Neural cell (in vitro differentiated cells): ENCODE data around the gene FBXO7. TPM values are rescaled to one million over a fixed set of nuclear protein-coding genes. Genes with fewer than 3 reads are reported as not detected.

Experiments used
- H2AFZ ChIP-seq: fragments of 200-600, 300-800 bp; sonication (generic), shearing (Covaris generic); 2 replicates; pipeline ENCODE4 v1.6.0; 2014; ENCODE audit warnings: low read depth, mild to moderate bottlenecking, antibody characterized with exemption, low read length, moderate library complexity
- H3F3A ChIP-seq: fragments of 200-600 bp; shearing (Covaris generic); 2 replicates; pipeline ENCODE4 v1.6.1; 2016; ENCODE audit warnings: mild to moderate bottlenecking, moderate library complexity, mixed read lengths, antibody characterized with exemption, low read length; ENCODE audit not compliant: insufficient read depth, poor library complexity, severe bottlenecking
- H3K27ac ChIP-seq: fragments of 200-600, 300-800 bp; sonication (generic), shearing (Covaris generic); 2 replicates; pipeline ENCODE4 v1.5.1; 2014; ENCODE audit warnings: mild to moderate bottlenecking, low read length, moderate library complexity
- H3K27me3 ChIP-seq: fragments of 300-800, 200-600 bp; sonication (generic), shearing (Covaris generic); 2 replicates; pipeline ENCODE4 v1.6.0; 2014; ENCODE audit warnings: mild to moderate bottlenecking, low read depth, low read length, moderate library complexity; ENCODE audit not compliant: insufficient read depth
- H3K36me3 ChIP-seq: fragments of 300-800, 200-600 bp; sonication (generic), shearing (Covaris generic); 2 replicates; pipeline ENCODE4 v1.5.1; 2014; ENCODE audit warnings: mild to moderate bottlenecking, antibody characterized with exemption, low read length, moderate library complexity; ENCODE audit not compliant: insufficient read depth
- H3K4me2 ChIP-seq: fragments of 300-800, 200-600 bp; sonication (generic), shearing (Covaris generic); 2 replicates; pipeline ENCODE4 v1.6.0; 2014; ENCODE audit warnings: mild to moderate bottlenecking, low read length
- H3K4me3 ChIP-seq: fragments of 300-800, 200-600 bp; sonication (generic), shearing (Covaris generic); 2 replicates; pipeline ENCODE4 v1.5.1; 2014; ENCODE audit warnings: mild to moderate bottlenecking, low read length, moderate library complexity
- H3K79me2 ChIP-seq: fragments of 200-600 bp; shearing (Covaris generic); replicated peaks from 2 replicates; pipeline ENCODE4 v1.6.0; 2014; ENCODE audit warnings: mild to moderate bottlenecking, low read length, moderate library complexity; ENCODE audit not compliant: insufficient read depth
- H3K9ac ChIP-seq: fragments of 300-800, 200-600 bp; sonication (generic), shearing (Covaris generic); 2 replicates; pipeline ENCODE4 v1.6.1; 2016; ENCODE audit warnings: mild to moderate bottlenecking, low read length, mixed read lengths
- H3K9me2 ChIP-seq: fragments of 200-600 bp; shearing (Covaris generic); 2 replicates; pipeline ENCODE4 v1.6.1; 2016; ENCODE audit warnings: mild to moderate bottlenecking, low read length, mixed read lengths; ENCODE audit not compliant: insufficient read depth
- H3K9me3 ChIP-seq: fragments of 200-600, 300-800 bp; sonication (generic), shearing (Covaris generic); 2 replicates; pipeline ENCODE4 v1.6.1; 2016; ENCODE audit warnings: mild to moderate bottlenecking, mixed run types, low read length, moderate library complexity, mixed read lengths
- H4K20me1 ChIP-seq: fragments of 200-600 bp; shearing (Covaris generic); 2 replicates; pipeline ENCODE4 v1.6.1; 2016; ENCODE audit warnings: mild to moderate bottlenecking, mixed run types; ENCODE audit not compliant: insufficient read depth
- EP300 ChIP-seq: fragments of 450-650 bp; conservative IDR thresholded peaks from 2 replicates; pipeline ENCODE4 v1.6.1; 2014; ENCODE audit warnings: antibody characterized with exemption, mild to moderate bottlenecking, moderate library complexity; ENCODE audit not compliant: poor library complexity, severe bottlenecking
- EZH2 ChIP-seq: fragments of 200-600, 300-800 bp; shearing (Covaris generic), sonication (generic); IDR thresholded peaks from 2 replicates; pipeline ENCODE4 v1.6.1; 2014; ENCODE audit warnings: antibody characterized with exemption, low read length, borderline replicate concordance, mild to moderate bottlenecking; ENCODE audit not compliant: insufficient read depth, poor library complexity, severe bottlenecking
- MXI1 ChIP-seq: fragments of 450-650 bp; conservative IDR thresholded peaks from 2 replicates; pipeline ENCODE4 v1.6.1; 2014; ENCODE audit warnings: antibody characterized with exemption, mild to moderate bottlenecking; ENCODE audit not compliant: poor library complexity, severe bottlenecking
- POLR2AphosphoS5 ChIP-seq: IDR thresholded peaks from 2 replicates; pipeline ENCODE4 v1.6.1; 2012
- RAD21 ChIP-seq: fragments of 450-650 bp; conservative IDR thresholded peaks from 2 replicates; pipeline ENCODE4 v1.6.1; 2014; ENCODE audit warnings: antibody characterized with exemption, mild to moderate bottlenecking, moderate library complexity
- REST ChIP-seq: IDR thresholded peaks from 2 replicates; pipeline ENCODE4 v1.6.1; 2012; ENCODE audit warnings: borderline replicate concordance
- SMC3 ChIP-seq: fragments of 450-650 bp; conservative IDR thresholded peaks from 2 replicates; pipeline ENCODE4 v1.6.1; 2014; ENCODE audit warnings: antibody characterized with exemption, mild to moderate bottlenecking, moderate library complexity; ENCODE audit not compliant: poor library complexity
- TAF1 ChIP-seq: IDR thresholded peaks from 2 replicates; pipeline ENCODE4 v1.6.1; 2012; ENCODE audit warnings: low read depth
- polyA plus RNA-seq: library from polyadenylated mRNA; depleted of rRNA; stranded (reverse); fragments of >200 nt; gene quantifications from 2 replicates; pipeline ENCODE4 v1.2.3, GENCODE V29; 2014
- TF ChIP-seq, protein P1 (sequence below): fragments of 450-650 bp; IDR thresholded peaks from 2 replicates; pipeline ENCODE4 v1.5.1; 2014; ENCODE audit warnings: antibody characterized with exemption, mild to moderate bottlenecking, moderate library complexity; ENCODE audit not compliant: poor library complexity, severe bottlenecking

Gene FBXO7
- polyA plus RNA-seq, 1 donor from 2014 or later = 51.2 TPM

- Histone ChIP-seq H3K9ac (no peak overlapping the region), H3K27me3 (no peaks in the 10 kb centered on the region), H3K36me3 (no peaks in the 10 kb centered on the region), H3K27ac (no peak overlapping the region), H3K4me2 (no peak overlapping the region), H3K9me3 (peaks cover 6% of the 10 kb centered on the region), H2AFZ (no peak overlapping the region), H4K20me1 (no peaks in the 10 kb centered on the region), H3K4me3 (no peak overlapping the region), H3F3A (no peaks in the 10 kb centered on the region), H3K79me2 (no peaks in the 10 kb centered on the region), H3K9me2 (no peaks in the 10 kb centered on the region)
- TF ChIP-seq REST (no peak), EP300 (no peak), POLR2AphosphoS5 (no peak), SMC3 (no peak), TAF1 (no peak), MXI1 (no peak), EZH2 (no peak), RAD21 (no peak)
- TF ChIP-seq, protein P1, sequence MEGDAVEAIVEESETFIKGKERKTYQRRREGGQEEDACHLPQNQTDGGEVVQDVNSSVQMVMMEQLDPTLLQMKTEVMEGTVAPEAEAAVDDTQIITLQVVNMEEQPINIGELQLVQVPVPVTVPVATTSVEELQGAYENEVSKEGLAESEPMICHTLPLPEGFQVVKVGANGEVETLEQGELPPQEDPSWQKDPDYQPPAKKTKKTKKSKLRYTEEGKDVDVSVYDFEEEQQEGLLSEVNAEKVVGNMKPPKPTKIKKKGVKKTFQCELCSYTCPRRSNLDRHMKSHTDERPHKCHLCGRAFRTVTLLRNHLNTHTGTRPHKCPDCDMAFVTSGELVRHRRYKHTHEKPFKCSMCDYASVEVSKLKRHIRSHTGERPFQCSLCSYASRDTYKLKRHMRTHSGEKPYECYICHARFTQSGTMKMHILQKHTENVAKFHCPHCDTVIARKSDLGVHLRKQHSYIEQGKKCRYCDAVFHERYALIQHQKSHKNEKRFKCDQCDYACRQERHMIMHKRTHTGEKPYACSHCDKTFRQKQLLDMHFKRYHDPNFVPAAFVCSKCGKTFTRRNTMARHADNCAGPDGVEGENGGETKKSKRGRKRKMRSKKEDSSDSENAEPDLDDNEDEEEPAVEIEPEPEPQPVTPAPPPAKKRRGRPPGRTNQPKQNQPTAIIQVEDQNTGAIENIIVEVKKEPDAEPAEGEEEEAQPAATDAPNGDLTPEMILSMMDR = no peak
These were observed 43.8 kb downstream of the FBXO7 start for GRCh38 chr22:32518381-32518780.

GRCh38 chr22:32518848-32519247, 44.2 kb downstream of the FBXO7 start:
- Histone ChIP-seq H3K4me2 (no peak overlapping the region), H3K4me3 (no peak overlapping the region), H4K20me1 (no peaks in the 10 kb centered on the region), H3K27ac (no peak overlapping the region), H3K9me3 (peaks cover 6% of the 10 kb centered on the region), H3K79me2 (no peaks in the 10 kb centered on the region), H3K9me2 (no peaks in the 10 kb centered on the region), H3F3A (no peaks in the 10 kb centered on the region), H3K27me3 (no peaks in the 10 kb centered on the region), H3K36me3 (no peaks in the 10 kb centered on the region), H2AFZ (no peak overlapping the region), H3K9ac (no peak overlapping the region)
- TF ChIP-seq, protein P1 = no peak
- no peak for TF ChIP-seq TAF1
- TF ChIP-seq POLR2AphosphoS5 = no peak
- no peak for TF ChIP-seq EP300
- TF ChIP-seq REST = no peak
- no peak for TF ChIP-seq MXI1
- TF ChIP-seq RAD21 = no peak
